Activated T-helper 17 cell treated with anti-CD3 and anti-CD28 coated beads, Interleukin-2, amount 50 U/mL, for 72 hours (primary cell): ENCODE data around the gene COG4. TPM values are rescaled to one million over a fixed set of nuclear protein-coding genes. Genes with fewer than 3 reads are reported as not detected.
A peak's percentile ranks its signal among the peaks of the same experiment; 100 is the strongest.
"Not testable (repeated sequence)": the region's sequence is repeated elsewhere in the genome, so short reads cannot be mapped to it uniquely, and the experiment has no call there.

Source experiments
- ATAC-seq: fragments of 150-1000 bp; cut with Tn5 transposase; replicated peaks from 2 replicates; pipeline ENCODE4 v1.10.0; 2021; ENCODE audit warnings: mild to moderate bottlenecking, moderate library complexity
- H3K27ac Mint-ChIP-seq: one replicate; pipeline ENCODE4 v1.8.0; 2022; ENCODE audit warnings: mixed read lengths
- H3K27me3 Mint-ChIP-seq: one replicate; pipeline ENCODE4 v1.8.0; 2022; ENCODE audit warnings: mixed read lengths
- H3K36me3 Mint-ChIP-seq: one replicate; pipeline ENCODE4 v1.8.0; 2022; ENCODE audit warnings: low read depth, mild to moderate bottlenecking, mixed read lengths
- H3K4me1 Mint-ChIP-seq: one replicate; pipeline ENCODE4 v1.8.0; 2022; ENCODE audit warnings: mixed read lengths
- H3K4me3 Mint-ChIP-seq: one replicate; pipeline ENCODE4 v1.8.0; 2022; ENCODE audit warnings: mild to moderate bottlenecking, mixed read lengths
- H3K9me3 Mint-ChIP-seq: one replicate; pipeline ENCODE4 v1.8.0; 2022; ENCODE audit warnings: mixed read lengths
- total RNA-seq, 2 donors: library from RNA; stranded (reverse); gene quantifications; one replicate each; pipeline ENCODE4 v1.2.3, GENCODE V29; 2022

Gene COG4
- total RNA-seq, 2 donors from 2014 or later: 31.2 to 31.5 TPM

DNA sequence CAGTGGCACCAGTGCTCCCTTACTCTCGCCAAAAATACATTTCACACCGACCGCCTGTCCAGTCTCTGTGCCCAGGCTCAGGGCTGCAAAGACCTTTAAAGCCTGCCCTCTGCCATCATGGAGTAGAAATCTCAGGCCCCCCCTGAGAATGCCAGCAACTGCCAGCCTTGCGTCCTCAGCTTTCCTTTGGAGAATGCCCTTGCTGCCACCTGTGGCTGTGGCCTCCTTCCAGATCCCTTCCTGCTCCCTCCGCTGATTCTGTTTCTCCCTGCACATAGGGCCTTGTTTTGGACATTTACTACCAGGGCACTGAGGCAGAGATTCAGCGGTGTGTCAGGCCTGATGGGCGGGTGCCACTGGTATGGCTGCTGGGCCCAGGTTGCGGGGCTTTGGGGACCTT lies 55.7 kb downstream of the COG4 start:
- no peak overlapping the region for H3K27ac Mint-ChIP-seq
- H3K27me3 Mint-ChIP-seq: no peaks in the 10 kb centered on the region
- no peak for ATAC-seq
- H3K36me3 Mint-ChIP-seq: no peaks in the 10 kb centered on the region
- H3K4me1 Mint-ChIP-seq: no peaks in the 10 kb centered on the region
- H3K9me3 Mint-ChIP-seq: no peaks in the 10 kb centered on the region
- no peak overlapping the region for H3K4me3 Mint-ChIP-seq

GRCh38 chr16:70467113-70467512 lies 56.2 kb downstream of the COG4 start:
- no peaks in the 10 kb centered on the region for H3K27me3 Mint-ChIP-seq
- no peaks in the 10 kb centered on the region for H3K4me1 Mint-ChIP-seq
- no peaks in the 10 kb centered on the region for H3K9me3 Mint-ChIP-seq
- no peak for ATAC-seq
- H3K27ac Mint-ChIP-seq: no peak overlapping the region
- no peak overlapping the region for H3K4me3 Mint-ChIP-seq
- no peaks in the 10 kb centered on the region for H3K36me3 Mint-ChIP-seq

DNA sequence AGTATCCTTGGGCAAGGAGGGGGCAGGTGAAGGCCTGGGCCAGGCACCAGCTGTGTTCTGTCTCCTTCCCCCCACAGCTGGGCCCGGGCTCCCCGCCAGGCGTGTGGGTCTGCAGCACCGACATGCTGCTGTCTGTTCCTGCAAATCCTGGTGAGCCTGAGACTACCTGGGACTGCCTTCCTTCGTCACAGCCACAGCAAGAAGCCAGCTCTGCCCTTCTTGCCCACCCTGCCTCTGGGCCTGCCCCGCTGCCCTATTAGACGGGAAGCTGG lies 56.6 kb downstream of the COG4 start:
- no peaks in the 10 kb centered on the region for H3K9me3 Mint-ChIP-seq
- H3K4me3 Mint-ChIP-seq: no peak overlapping the region
- no peak for ATAC-seq
- no peak overlapping the region for H3K27ac Mint-ChIP-seq
- H3K4me1 Mint-ChIP-seq: no peaks in the 10 kb centered on the region
- H3K27me3 Mint-ChIP-seq: no peaks in the 10 kb centered on the region
- H3K36me3 Mint-ChIP-seq: no peaks in the 10 kb centered on the region

DNA sequence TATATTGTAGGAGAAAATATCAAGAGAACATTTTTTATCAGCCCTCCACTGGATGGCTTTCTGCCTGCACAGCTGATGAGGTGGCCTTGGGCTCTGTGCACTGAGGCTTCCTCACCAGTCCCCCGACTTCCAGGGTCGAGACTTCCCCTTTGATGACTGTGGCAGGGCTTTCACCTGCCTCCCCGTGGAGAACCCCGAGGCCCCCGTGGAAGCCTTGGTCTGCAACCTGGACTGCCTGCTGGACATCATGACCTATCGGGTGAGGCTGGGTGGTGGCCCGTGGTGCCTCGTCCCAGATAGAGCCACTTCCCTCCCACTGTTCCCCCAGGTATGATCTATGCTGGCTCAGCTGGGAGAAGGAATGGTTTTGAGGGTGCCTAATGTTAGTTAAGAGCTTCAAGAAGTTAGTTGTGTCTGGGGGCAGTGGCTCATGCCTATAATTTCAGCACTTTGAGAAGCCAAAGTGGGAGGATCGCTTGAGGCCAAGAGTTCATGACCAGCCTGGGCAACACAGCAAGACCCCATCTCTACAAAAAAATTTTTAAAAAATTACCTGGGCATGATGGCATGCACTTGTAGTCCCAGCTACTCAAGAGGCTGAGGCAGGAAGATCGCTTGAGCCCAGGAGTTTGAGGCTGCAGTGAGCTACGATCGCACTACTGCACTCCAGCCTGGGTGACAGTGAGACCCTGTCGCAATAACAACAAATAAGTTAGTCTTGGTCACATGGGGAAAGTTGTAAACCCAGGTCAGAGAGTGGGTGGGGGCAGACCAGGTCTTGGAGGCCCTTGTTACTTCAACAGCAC lies 57.2 kb downstream of the COG4 start:
- H3K36me3 Mint-ChIP-seq: no peaks in the 10 kb centered on the region
- no peak for ATAC-seq
- no peaks in the 10 kb centered on the region for H3K27me3 Mint-ChIP-seq
- H3K9me3 Mint-ChIP-seq: no peaks in the 10 kb centered on the region
- no peaks in the 10 kb centered on the region for H3K4me1 Mint-ChIP-seq
- no peak overlapping the region for H3K27ac Mint-ChIP-seq
- H3K4me3 Mint-ChIP-seq: no peak overlapping the region

DNA sequence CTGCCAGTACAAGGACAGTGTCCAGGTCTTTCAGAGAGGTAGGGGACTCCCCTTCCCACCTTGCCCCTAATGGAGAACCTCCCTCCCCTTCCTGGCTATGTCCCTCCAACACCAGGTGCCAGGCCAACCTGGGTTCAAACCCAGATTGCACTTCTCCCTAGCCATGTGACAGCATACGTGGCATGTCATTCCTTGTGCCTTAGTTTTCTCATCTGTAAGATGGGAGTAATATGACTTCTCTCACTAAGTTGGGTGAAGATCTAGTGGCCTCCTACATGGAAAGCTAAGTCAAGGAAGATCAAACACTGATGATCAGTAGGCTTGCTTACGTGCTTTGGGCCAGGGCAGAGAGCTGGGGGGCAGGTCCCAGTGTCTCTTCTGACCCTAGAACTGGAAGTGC lies 60.1 kb downstream of the COG4 start:
- H3K4me3 Mint-ChIP-seq: no peak overlapping the region
- no peak for ATAC-seq
- no peaks in the 10 kb centered on the region for H3K27me3 Mint-ChIP-seq
- no peaks in the 10 kb centered on the region for H3K36me3 Mint-ChIP-seq
- H3K27ac Mint-ChIP-seq: no peak overlapping the region
- H3K4me1 Mint-ChIP-seq: no peaks in the 10 kb centered on the region
- H3K9me3 Mint-ChIP-seq: no peaks in the 10 kb centered on the region

- Mint-ChIP-seq H3K9me3 (no peaks in the 10 kb centered on the region), H3K27me3 (no peaks in the 10 kb centered on the region), H3K36me3 (no peaks in the 10 kb centered on the region), H3K4me1 (no peaks in the 10 kb centered on the region), H3K27ac (no peak overlapping the region), H3K4me3 (no peak overlapping the region)
- no peak for ATAC-seq
Measured at GRCh38 chr16:70460737-70461261, 62.6 kb downstream of the COG4 start.

DNA sequence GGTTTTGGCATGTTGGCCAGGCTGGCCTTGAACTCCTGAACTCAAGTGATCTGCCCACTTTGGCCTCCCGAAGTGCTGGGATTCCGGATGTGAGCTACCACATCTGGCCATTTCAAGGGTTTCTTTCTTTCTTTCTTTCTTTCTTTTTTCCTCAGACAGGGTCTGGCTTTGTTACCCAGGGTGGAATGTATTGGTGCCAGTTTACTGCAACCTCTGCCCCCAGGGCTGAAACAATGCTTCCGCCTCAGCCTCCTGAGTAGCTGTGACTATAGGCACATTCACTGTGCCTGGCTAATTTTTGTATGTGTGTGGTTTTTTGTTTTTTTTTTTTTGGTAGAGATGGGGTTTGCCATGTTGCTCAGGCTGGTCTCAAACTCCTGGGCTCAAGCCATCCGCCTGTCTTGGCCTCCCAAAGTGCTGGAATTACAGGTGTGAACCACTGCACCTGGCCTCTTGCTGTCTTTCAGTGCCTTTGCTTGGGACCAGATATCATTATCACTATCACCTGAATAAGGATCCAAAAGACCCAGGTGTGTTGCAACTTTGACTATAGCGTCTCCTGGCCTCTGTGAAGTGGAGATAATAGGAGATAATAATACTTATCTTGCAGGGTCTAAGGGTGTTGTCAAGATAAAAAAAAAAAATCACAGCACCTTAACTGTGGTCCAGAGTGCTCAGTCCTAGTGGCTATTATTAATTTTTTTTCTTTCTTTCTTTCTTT lies 65.7 kb downstream of the COG4 start:
- Mint-ChIP-seq H3K27ac (peak overlapping the region; percentile 3), H3K9me3 (no peaks in the 10 kb centered on the region), H3K4me1 (peaks cover 6% of the 10 kb centered on the region), H3K4me3 (no peak overlapping the region), H3K27me3 (no peaks in the 10 kb centered on the region), H3K36me3 (no peaks in the 10 kb centered on the region)
- no peak for ATAC-seq

DNA sequence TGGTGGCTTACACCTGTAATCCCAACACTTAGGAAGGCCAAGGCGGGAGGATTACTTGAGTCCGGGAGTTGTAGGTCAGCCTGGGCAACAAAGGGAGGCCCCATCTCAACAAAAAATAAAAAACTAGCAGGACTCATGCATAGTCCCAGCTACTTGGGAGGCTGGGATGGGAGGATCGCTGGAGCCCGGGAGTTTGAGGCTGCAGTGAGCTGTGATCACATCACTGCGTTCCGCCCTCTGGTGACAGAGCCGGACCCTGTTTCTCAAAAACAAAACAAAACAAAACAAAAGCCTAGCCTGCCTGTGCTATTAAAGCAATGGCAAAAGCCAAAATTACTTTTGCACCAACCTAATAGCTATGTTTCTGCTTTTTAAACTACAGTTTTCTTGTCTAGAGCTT lies 67.4 kb downstream of the COG4 start:
- H3K27ac Mint-ChIP-seq: no peak overlapping the region
- H3K4me1 Mint-ChIP-seq: peaks cover 6% of the 10 kb centered on the region
- no peaks in the 10 kb centered on the region for H3K36me3 Mint-ChIP-seq
- peak overlapping the region; percentile 9 for H3K4me3 Mint-ChIP-seq
- no peaks in the 10 kb centered on the region for H3K27me3 Mint-ChIP-seq
- no peak for ATAC-seq
- no peaks in the 10 kb centered on the region for H3K9me3 Mint-ChIP-seq

- Mint-ChIP-seq H3K27me3 (no peaks in the 10 kb centered on the region), H3K27ac (peak within 1 kb of the TSS; percentile 90), H3K4me3 (peak within 1 kb of the TSS; percentile 87), H3K9me3 (no peaks in the 10 kb centered on the region), H3K36me3 (no peaks in the 10 kb centered on the region), H3K4me1 (peaks cover 6% of the 10 kb centered on the region)
- peak; percentile 93 for ATAC-seq
Measured at GRCh38 chr16:70454222-70455034, 68.9 kb downstream of the COG4 start, which contains the start of gene FCSK. Gene FCSK, plus strand, starts transcription at chr16:70454595. Its CDS starts 8,596 bp downstream, at chr16:70463191.

GRCh38 chr16:70453892-70454221 lies 69.5 kb downstream of the COG4 start:
- ATAC-seq: peak; percentile 3
- H3K27me3 Mint-ChIP-seq: no peaks in the 10 kb centered on the region
- H3K4me3 Mint-ChIP-seq: peak overlapping the region; percentile 87
- peak overlapping the region; percentile 90 for H3K27ac Mint-ChIP-seq
- peaks cover 6% of the 10 kb centered on the region for H3K4me1 Mint-ChIP-seq
- H3K36me3 Mint-ChIP-seq: no peaks in the 10 kb centered on the region
- no peaks in the 10 kb centered on the region for H3K9me3 Mint-ChIP-seq

- H3K4me1 Mint-ChIP-seq: peaks cover 6% of the 10 kb centered on the region
- no peak for ATAC-seq
- no peaks in the 10 kb centered on the region for H3K27me3 Mint-ChIP-seq
- peak overlapping the region; percentile 87 for H3K4me3 Mint-ChIP-seq
- no peaks in the 10 kb centered on the region for H3K9me3 Mint-ChIP-seq
- H3K27ac Mint-ChIP-seq: peak overlapping the region; percentile 90
- H3K36me3 Mint-ChIP-seq: no peaks in the 10 kb centered on the region
Measured at GRCh38 chr16:70453117-70453891, 70.0 kb downstream of the COG4 start.

DNA sequence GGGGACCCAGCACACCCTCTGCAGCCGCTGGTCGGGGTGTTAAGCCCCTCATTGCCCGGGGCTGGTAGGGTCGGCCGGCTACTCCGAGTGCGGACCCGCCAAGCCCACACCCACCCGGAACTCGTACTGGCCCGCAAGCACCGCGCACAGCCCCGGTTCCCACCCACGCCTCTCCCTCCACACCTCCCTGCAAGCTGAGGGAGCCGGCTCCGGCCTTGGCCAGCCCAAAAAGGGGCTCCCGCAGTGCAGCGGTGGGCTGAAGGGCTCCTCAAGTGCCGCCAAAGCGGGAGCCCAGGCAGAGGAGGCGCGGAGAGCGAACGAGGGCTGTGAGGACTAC lies 72.4 kb downstream of the COG4 start:
- not testable (repeated sequence) for ATAC-seq, H3K4me1 Mint-ChIP-seq, H3K27ac Mint-ChIP-seq

DNA sequence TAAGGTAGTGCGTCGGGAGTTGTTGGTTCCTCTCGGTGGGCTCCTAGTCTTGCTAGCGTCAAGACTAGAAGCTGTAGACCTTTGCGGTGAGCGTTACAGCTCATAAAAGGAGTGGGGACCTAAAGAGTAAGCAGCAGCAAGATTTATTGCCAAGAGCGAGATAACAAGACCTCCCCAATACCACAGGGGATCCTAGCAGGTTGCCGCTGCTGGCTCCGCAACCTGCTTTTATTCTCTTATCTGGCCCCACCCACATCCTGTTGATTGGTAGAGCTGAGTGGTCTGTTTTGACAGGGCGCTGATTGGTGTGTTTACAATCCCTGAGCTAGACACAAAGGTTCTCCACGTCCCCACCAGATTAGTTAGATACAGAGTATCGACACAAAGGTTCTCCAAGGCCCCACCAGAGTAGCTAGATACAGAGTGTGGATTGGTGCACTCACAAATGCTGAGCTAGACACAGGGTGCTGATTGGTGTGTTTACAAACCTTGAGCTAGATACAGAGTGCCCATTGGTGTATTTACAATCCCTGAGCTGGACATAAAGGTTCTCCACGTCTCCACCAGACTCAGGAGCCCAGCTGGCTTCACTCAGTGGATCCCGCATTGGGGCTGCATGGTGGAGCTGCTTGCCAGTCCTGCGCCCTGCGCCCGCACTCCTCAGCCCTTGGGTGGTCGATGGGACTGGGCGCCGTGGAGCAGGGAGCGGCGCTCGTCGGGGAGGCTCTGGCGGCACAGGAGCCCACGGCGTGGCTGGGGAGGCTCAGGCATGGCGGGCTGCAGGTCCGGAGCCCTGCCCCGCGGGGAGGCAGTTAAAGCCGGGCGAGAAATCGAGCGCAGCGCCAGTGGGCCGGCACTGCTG lies 73.0 kb downstream of the COG4 start:
- H3K4me3 Mint-ChIP-seq, H3K27me3 Mint-ChIP-seq, H3K36me3 Mint-ChIP-seq, H3K4me1 Mint-ChIP-seq, H3K9me3 Mint-ChIP-seq, H3K27ac Mint-ChIP-seq, ATAC-seq: not testable (repeated sequence)

More for the DNA sequence above, 72.4 kb downstream of the COG4 start:
- not testable (repeated sequence) for H3K27me3 Mint-ChIP-seq, H3K9me3 Mint-ChIP-seq, H3K36me3 Mint-ChIP-seq, H3K4me3 Mint-ChIP-seq
